Calu3 (cell line): ENCODE measurements around the gene PICK1. TPM values are rescaled to one million over a fixed set of nuclear protein-coding genes. Genes with fewer than 3 reads are reported as not detected.

Source experiments
- Bru-seq: library from RNA; stranded (reverse); fragments of 400-500 nt; gene quantifications from one replicate; lab custom pipeline; 2021; lab: Mats Ljungman, UMichigan
- BruChase-seq, 2 experiments: library from RNA; stranded (reverse); fragments of 400-500 nt; gene quantifications; one replicate each; lab custom pipeline; 2021; lab: Mats Ljungman, UMichigan
- BruUV-seq: library from RNA; stranded (reverse); fragments of 400-500 nt; replicated peaks from 2 replicates; lab custom pipeline; 2021; lab: Mats Ljungman, UMichigan
- CTCF ChIA-PET: fragments of 300-600 bp; sonication (Branson Sonifier 250); formaldehyde crosslinking; loops from one replicate; lab custom pipeline; 2022; ENCODE audit warnings: antibody characterized with exemption; lab: Charles Lee
- DNase-seq: peaks from one replicate; pipeline ENCODE4 v3.0.0; 2022
- H3K27ac Mint-ChIP-seq: one replicate; pipeline ENCODE4 v1.8.0; 2022; ENCODE audit warnings: mixed read lengths; ENCODE audit not compliant: unreplicated experiment
- H3K27me3 Mint-ChIP-seq: one replicate; pipeline ENCODE4 v1.8.0; 2022; ENCODE audit warnings: mixed read lengths; ENCODE audit not compliant: unreplicated experiment
- H3K36me3 Mint-ChIP-seq: one replicate; pipeline ENCODE4 v1.8.0; 2022; ENCODE audit warnings: mild to moderate bottlenecking, moderate library complexity, mixed read lengths; ENCODE audit not compliant: insufficient read depth, unreplicated experiment
- H3K4me1 Mint-ChIP-seq: one replicate; pipeline ENCODE4 v1.8.0; 2022; ENCODE audit warnings: mild to moderate bottlenecking, low read depth, mixed read lengths; ENCODE audit not compliant: unreplicated experiment
- H3K4me3 Mint-ChIP-seq: one replicate; pipeline ENCODE4 v1.8.0; 2022; ENCODE audit warnings: mild to moderate bottlenecking, low read depth, moderate library complexity, mixed read lengths; ENCODE audit not compliant: unreplicated experiment
- H3K9me3 Mint-ChIP-seq: one replicate; pipeline ENCODE4 v1.8.0; 2022; ENCODE audit warnings: low read depth, mixed read lengths; ENCODE audit not compliant: unreplicated experiment
- CTCF ChIP-seq: fragments of 200-600 bp; IDR thresholded peaks from one replicate; pipeline ENCODE4 v1.8.0; 2022; ENCODE audit warnings: antibody characterized with exemption; ENCODE audit not compliant: unreplicated experiment
- intact Hi-C: fragments of 100-400 bp; cut with micrococcal nuclease; formaldehyde crosslinking; loops from one replicate; pipeline ENCODE4 v1.10.0; 2022; ENCODE audit not compliant: unreplicated experiment
- long read RNA-seq: library from polyadenylated mRNA; stranded (forward); transcript quantifications from one replicate; pipeline ENCODE4 v2.0.0, GENCODE V29; 2022
- total RNA-seq: library from RNA; stranded (reverse); gene quantifications from 2 replicates; pipeline ENCODE4 v1.2.3, GENCODE V29; 2022

The PICK1 gene
- total RNA-seq (54.2 and 58.3 TPM in 2 replicates), Bru-seq, nascent RNA (percentile 71 among the genes with signal in this experiment), BruChase-seq, experiment 1, labeled RNA remaining after a 6-hour chase (percentile 77 among the genes with signal in this experiment), BruChase-seq, experiment 2, labeled RNA remaining after a 2-hour chase (percentile 74 among the genes with signal in this experiment)
- long read RNA-seq, transcript PICK1-201 (13 exons, 2,055 nt): major isoform, 18 of 39 reads
- long read RNA-seq, partial matches to known transcripts: 2 of 39 reads
- long read RNA-seq, other reads (novel, unspliced or antisense): 18 of 39 reads

GRCh38 chr22:38056969-38057891 lies at the start of gene PICK1:
Gene PICK1 (plus strand): TSS chr22:38057404. CDS start chr22:38057810, 406 bp downstream.
- BruUV-seq: TSS peak; percentile 82
- Mint-ChIP-seq H3K4me3 (peak within 1 kb of the TSS; percentile 84), H3K4me1 (peaks cover 21% of the 10 kb centered on the region), H3K9me3 (no peaks in the 10 kb centered on the region), H3K27ac (peak within 1 kb of the TSS; percentile 97), H3K27me3 (no peaks in the 10 kb centered on the region), H3K36me3 (peaks cover 51% of the 10 kb centered on the region)
- CTCF ChIA-PET: interaction anchor here (1.0 kb wide), 1 partner anchor 41 kb away, joined by 3 read pairs; no protein-coding TSS in a partner anchor
- intact Hi-C loops: loop anchor here (10.0 kb wide), 1 partner anchor 258 kb away; the partner anchor contains the start of gene CSNK1E
- no peak for TF ChIP-seq CTCF
- peak; percentile 91 for DNase-seq

- TF ChIP-seq CTCF: no peak
- Mint-ChIP-seq H3K27ac (no peak overlapping the region), H3K9me3 (no peaks in the 10 kb centered on the region), H3K4me1 (no peaks in the 10 kb centered on the region), H3K36me3 (no peaks in the 10 kb centered on the region), H3K27me3 (no peaks in the 10 kb centered on the region), H3K4me3 (no peak overlapping the region)
- BruUV-seq: no TSS peak
- DNase-seq: no peak
- intact Hi-C loops: no loop called here
- CTCF ChIA-PET: no interaction called here
These were observed 48.0 kb upstream of the PICK1 start for GRCh38 chr22:38009000-38009806.

- Mint-ChIP-seq H3K4me3 (no peak overlapping the region), H3K27me3 (no peaks in the 10 kb centered on the region), H3K27ac (no peak overlapping the region), H3K9me3 (no peaks in the 10 kb centered on the region), H3K4me1 (peaks cover 19% of the 10 kb centered on the region), H3K36me3 (peaks cover 3% of the 10 kb centered on the region)
- no peak for DNase-seq
- CTCF ChIA-PET: interaction anchor here (0.7 kb wide), 1 partner anchor 133 kb away, joined by 3 read pairs; no protein-coding TSS in a partner anchor
- intact Hi-C loops: no loop called here
- no TSS peak for BruUV-seq
- no peak for TF ChIP-seq CTCF
These were observed 44.6 kb upstream of the PICK1 start for GRCh38 chr22:38012604-38013072.

GRCh38 chr22:38014083-38014482 lies 43.1 kb upstream of the PICK1 start:
- H3K4me1 Mint-ChIP-seq: peaks cover 29% of the 10 kb centered on the region
- H3K9me3 Mint-ChIP-seq: no peaks in the 10 kb centered on the region
- H3K36me3 Mint-ChIP-seq: peaks cover 3% of the 10 kb centered on the region
- CTCF ChIA-PET: no interaction called here
- no peaks in the 10 kb centered on the region for H3K27me3 Mint-ChIP-seq
- no peak overlapping the region for H3K27ac Mint-ChIP-seq
- no peak overlapping the region for H3K4me3 Mint-ChIP-seq
- no peak for TF ChIP-seq CTCF
- no TSS peak for BruUV-seq
- no peak for DNase-seq
- intact Hi-C loops: no loop called here
